Measurements from ENCODE around the gene ZNF423. TPM values are rescaled to one million over a fixed set of nuclear protein-coding genes. Genes with fewer than 3 reads are reported as not detected.

ZNF423 gene
- total RNA-seq, 3 donors from 2014 or later (not counting 1 experiment from before 2014, with no cell fraction given) = not detected

DNA sequence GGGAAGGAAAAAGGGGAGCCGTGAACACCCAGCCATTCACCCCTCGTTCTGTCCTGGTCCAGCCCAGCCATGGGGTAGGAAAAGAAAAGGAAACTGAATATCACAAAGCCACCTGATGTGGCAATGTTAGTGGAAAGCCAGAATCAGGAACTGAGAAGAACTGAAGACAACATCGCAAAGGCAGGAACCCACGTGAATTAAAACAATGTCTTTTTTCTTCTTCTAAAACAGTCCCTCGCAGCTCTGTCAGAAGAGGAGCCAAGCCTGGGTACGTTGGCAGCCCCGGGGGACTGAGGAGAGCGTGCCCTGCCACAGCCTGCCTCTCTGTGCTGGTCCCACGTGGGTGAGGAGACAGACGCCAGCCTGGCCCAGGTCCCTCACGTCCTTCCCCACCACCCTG is 55.0 kb downstream of the ZNF423 start:
- no peak for ATAC-seq
- intact Hi-C loops (cut with micrococcal nuclease) = no loop called here
- H3K36me3 Mint-ChIP-seq = no peaks in the 10 kb centered on the region

GRCh38 chr16:49800441-49800840 is 55.5 kb downstream of the ZNF423 start:
- Mint-ChIP-seq H3K9me3 (no peaks in the 10 kb centered on the region), H3K36me3 (no peaks in the 10 kb centered on the region), H3K4me1 (no peaks in the 10 kb centered on the region), H3K27me3 (ENCODE audit: low read depth in 2 of 2) (peaks cover 0 to 3% of the 10 kb centered on the region in 2 donors), H3K27ac (no peak overlapping the region), H3K4me3 (no peak overlapping the region)
- WGBS (ENCODE audit: insufficient coverage) = 78% methylated on average over 5 of the region's 5 CpGs
- no peak for ATAC-seq
- Histone ChIP-seq H3K36me3 (ENCODE audit: control insufficient read depth, insufficient read depth, low read length) (no peaks in the 10 kb centered on the region), H3K27me3 (ENCODE audit: control insufficient read depth, insufficient read depth, low read length) (no peaks in the 10 kb centered on the region), H3K4me1 (ENCODE audit: control insufficient read depth, insufficient read depth, low read length) (no peaks in the 10 kb centered on the region), H3K27ac (ENCODE audit: low read length) (no peak overlapping the region), H3K9me3 (ENCODE audit: control insufficient read depth, insufficient read depth, low read length) (no peaks in the 10 kb centered on the region), H3K4me3 (ENCODE audit: low read length) (no peak overlapping the region)
- TF ChIP-seq, protein P1, sequence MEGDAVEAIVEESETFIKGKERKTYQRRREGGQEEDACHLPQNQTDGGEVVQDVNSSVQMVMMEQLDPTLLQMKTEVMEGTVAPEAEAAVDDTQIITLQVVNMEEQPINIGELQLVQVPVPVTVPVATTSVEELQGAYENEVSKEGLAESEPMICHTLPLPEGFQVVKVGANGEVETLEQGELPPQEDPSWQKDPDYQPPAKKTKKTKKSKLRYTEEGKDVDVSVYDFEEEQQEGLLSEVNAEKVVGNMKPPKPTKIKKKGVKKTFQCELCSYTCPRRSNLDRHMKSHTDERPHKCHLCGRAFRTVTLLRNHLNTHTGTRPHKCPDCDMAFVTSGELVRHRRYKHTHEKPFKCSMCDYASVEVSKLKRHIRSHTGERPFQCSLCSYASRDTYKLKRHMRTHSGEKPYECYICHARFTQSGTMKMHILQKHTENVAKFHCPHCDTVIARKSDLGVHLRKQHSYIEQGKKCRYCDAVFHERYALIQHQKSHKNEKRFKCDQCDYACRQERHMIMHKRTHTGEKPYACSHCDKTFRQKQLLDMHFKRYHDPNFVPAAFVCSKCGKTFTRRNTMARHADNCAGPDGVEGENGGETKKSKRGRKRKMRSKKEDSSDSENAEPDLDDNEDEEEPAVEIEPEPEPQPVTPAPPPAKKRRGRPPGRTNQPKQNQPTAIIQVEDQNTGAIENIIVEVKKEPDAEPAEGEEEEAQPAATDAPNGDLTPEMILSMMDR (IDR thresholded peaks at IDR 0.05) = no peak
- no peak for DNase-seq
- intact Hi-C loops (cut with micrococcal nuclease) = no loop called here

More for the DNA sequence above, 55.0 kb downstream of the ZNF423 start:
- H3K4me3 ChIP-seq (ENCODE audit: low read length) = no peak overlapping the region
- no peaks in the 10 kb centered on the region for H3K9me3 ChIP-seq (ENCODE audit: control insufficient read depth, insufficient read depth, low read length)
- H3K27me3 Mint-ChIP-seq (ENCODE audit: low read depth in 2 of 2) = peaks cover 0 to 3% of the 10 kb centered on the region in 2 donors
- H3K27me3 ChIP-seq (ENCODE audit: control insufficient read depth, insufficient read depth, low read length) = no peaks in the 10 kb centered on the region
- TF ChIP-seq, protein P1 (IDR thresholded peaks at IDR 0.05) = no peak
- H3K27ac ChIP-seq (ENCODE audit: low read length) = no peak overlapping the region
- WGBS (ENCODE audit: insufficient coverage) = 53% methylated on average over 11 of the region's 11 CpGs
- H3K4me1 ChIP-seq (ENCODE audit: control insufficient read depth, insufficient read depth, low read length) = no peaks in the 10 kb centered on the region
- no peaks in the 10 kb centered on the region for H3K36me3 ChIP-seq (ENCODE audit: control insufficient read depth, insufficient read depth, low read length)
- no peak overlapping the region for H3K27ac Mint-ChIP-seq
- DNase-seq = no peak
- H3K4me1 Mint-ChIP-seq = no peaks in the 10 kb centered on the region
- H3K9me3 Mint-ChIP-seq = no peaks in the 10 kb centered on the region
- H3K4me3 Mint-ChIP-seq = no peak overlapping the region

DNA sequence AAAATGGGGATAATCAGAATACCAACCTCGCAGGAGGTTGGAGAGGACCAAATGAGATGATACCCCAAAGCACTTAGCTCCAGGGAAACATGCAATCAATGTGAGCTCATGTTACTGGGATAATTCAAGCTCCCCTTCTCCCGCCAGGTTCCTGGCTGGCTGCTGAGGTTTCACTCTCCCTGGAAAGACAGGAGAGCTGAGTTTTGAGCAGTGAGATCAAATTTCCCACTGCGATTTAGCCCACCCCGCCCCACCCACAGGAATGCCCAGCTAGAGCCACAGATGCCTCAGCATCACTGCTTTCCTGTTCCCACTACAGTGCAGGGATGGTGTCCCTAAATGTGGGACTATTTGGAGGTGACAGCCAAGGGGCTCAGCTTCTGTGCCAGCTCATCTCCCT is 56.7 kb downstream of the ZNF423 start:
- no peak overlapping the region for H3K27ac Mint-ChIP-seq

DNA sequence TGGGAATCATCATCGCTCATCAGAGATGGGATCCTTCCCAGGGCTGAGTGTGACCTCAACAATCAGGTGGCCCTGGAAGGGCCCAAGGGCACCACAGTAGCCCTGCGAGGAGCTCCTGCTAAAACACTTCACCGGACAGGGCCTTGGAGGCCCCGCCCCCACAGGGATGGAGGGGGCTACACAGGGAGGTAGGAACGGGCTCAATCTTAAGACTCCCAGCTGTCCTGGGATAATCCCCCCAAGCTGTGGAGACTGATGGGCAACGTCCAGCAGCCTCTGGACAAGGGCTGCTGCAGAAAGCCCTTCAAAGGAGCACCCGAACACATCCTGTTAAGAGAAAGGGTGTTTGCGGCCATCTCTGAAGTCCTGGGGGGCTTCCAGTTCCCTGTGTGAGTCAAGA is 60.4 kb downstream of the ZNF423 start:
- Histone ChIP-seq H3K4me3 (ENCODE audit: low read length) (no peak overlapping the region), H3K27ac (ENCODE audit: low read length) (no peak overlapping the region), H3K4me1 (ENCODE audit: control insufficient read depth, insufficient read depth, low read length) (no peaks in the 10 kb centered on the region), H3K36me3 (ENCODE audit: control insufficient read depth, insufficient read depth, low read length) (no peaks in the 10 kb centered on the region), H3K27me3 (ENCODE audit: control insufficient read depth, insufficient read depth, low read length) (no peaks in the 10 kb centered on the region), H3K9me3 (ENCODE audit: control insufficient read depth, insufficient read depth, low read length) (no peaks in the 10 kb centered on the region)
- TF ChIP-seq, protein P1 (IDR thresholded peaks at IDR 0.05) = no peak
- DNase-seq = no peak
- H3K27ac Mint-ChIP-seq = no peak overlapping the region
- no peaks in the 10 kb centered on the region for H3K36me3 Mint-ChIP-seq
- no peaks in the 10 kb centered on the region for H3K4me1 Mint-ChIP-seq
- ATAC-seq = no peak
- 88% methylated on average over 8 of the region's 8 CpGs for WGBS (ENCODE audit: insufficient coverage)
- H3K27me3 Mint-ChIP-seq (ENCODE audit: low read depth in 2 of 2) = peaks cover 0 to 6% of the 10 kb centered on the region in 2 donors
- no peaks in the 10 kb centered on the region for H3K9me3 Mint-ChIP-seq
- intact Hi-C loops (cut with micrococcal nuclease) = no loop called here
- H3K4me3 Mint-ChIP-seq = no peak overlapping the region

More for the DNA sequence above, 56.7 kb downstream of the ZNF423 start:
- TF ChIP-seq, protein P1 (IDR thresholded peaks at IDR 0.05) = no peak
- 90% methylated on average over 4 of the region's 4 CpGs for WGBS (ENCODE audit: insufficient coverage)
- DNase-seq = no peak
- no peak overlapping the region for H3K27ac ChIP-seq (ENCODE audit: low read length)
- Mint-ChIP-seq H3K27me3 (ENCODE audit: low read depth in 2 of 2) (peaks cover 0 to 8% of the 10 kb centered on the region in 2 donors), H3K4me1 (no peaks in the 10 kb centered on the region), H3K9me3 (no peaks in the 10 kb centered on the region), H3K36me3 (no peaks in the 10 kb centered on the region), H3K4me3 (no peak overlapping the region)
- H3K4me3 ChIP-seq (ENCODE audit: low read length) = no peak overlapping the region
- no peaks in the 10 kb centered on the region for H3K9me3 ChIP-seq (ENCODE audit: control insufficient read depth, insufficient read depth, low read length)
- no peaks in the 10 kb centered on the region for H3K27me3 ChIP-seq (ENCODE audit: control insufficient read depth, insufficient read depth, low read length)
- H3K4me1 ChIP-seq (ENCODE audit: control insufficient read depth, insufficient read depth, low read length) = no peaks in the 10 kb centered on the region
- ATAC-seq = no peak
- intact Hi-C loops (cut with micrococcal nuclease) = no loop called here
- no peaks in the 10 kb centered on the region for H3K36me3 ChIP-seq (ENCODE audit: control insufficient read depth, insufficient read depth, low read length)
